ENCODE data around the gene IFNL1.
"Not testable (repeated sequence)": the region's sequence is repeated elsewhere in the genome, so short reads cannot be mapped to it uniquely, and the experiment has no call there.

The IFNL1 gene

GRCh38 chr19:39319098-39319891 is 23.1 kb downstream of the IFNL1 start:
- DNase-seq (ENCODE audit: low read depth in 1 of 2, low spot score in 1 of 2), result no peak
- TF ChIP-seq JUND (IDR thresholded peaks at IDR 0.05; ENCODE audit: low read depth), result no peak
- in situ Hi-C loops (cut with HindIII; ENCODE audit: low pct_unique_long_range_greater_than_20kb, low sequenced_read_pairs), result no loop called here

GRCh38 chr19:39319892-39320248 is 23.7 kb downstream of the IFNL1 start:
- in situ Hi-C loops (cut with HindIII; ENCODE audit: low pct_unique_long_range_greater_than_20kb, low sequenced_read_pairs), result no loop called here
- no peak for TF ChIP-seq JUND (IDR thresholded peaks at IDR 0.05; ENCODE audit: low read depth)
- DNase-seq (ENCODE audit: low read depth in 1 of 2, low spot score in 1 of 2), result no peak

GRCh38 chr19:39321117-39321831 is 25.1 kb downstream of the IFNL1 start:
- DNase-seq (ENCODE audit: low read depth in 1 of 2, low spot score in 1 of 2), result no peak
- in situ Hi-C loops (cut with HindIII; ENCODE audit: low pct_unique_long_range_greater_than_20kb, low sequenced_read_pairs), result no loop called here
- no peak for TF ChIP-seq JUND (IDR thresholded peaks at IDR 0.05; ENCODE audit: low read depth)

- in situ Hi-C loops (cut with HindIII; ENCODE audit: low pct_unique_long_range_greater_than_20kb, low sequenced_read_pairs), result no loop called here
- no peak for DNase-seq (ENCODE audit: low read depth in 1 of 2, low spot score in 1 of 2)
- TF ChIP-seq JUND (IDR thresholded peaks at IDR 0.05; ENCODE audit: low read depth), result no peak
Measured at GRCh38 chr19:39321832-39322176, 25.6 kb downstream of the IFNL1 start.

GRCh38 chr19:39324242-39324842 is 28.1 kb downstream of the IFNL1 start:
- TF ChIP-seq JUND (IDR thresholded peaks at IDR 0.05; ENCODE audit: low read depth), result no peak
- DNase-seq (ENCODE audit: low read depth in 1 of 2, low spot score in 1 of 2), result no peak
- in situ Hi-C loops (cut with HindIII; ENCODE audit: low pct_unique_long_range_greater_than_20kb, low sequenced_read_pairs), result no loop called here

- no peak for TF ChIP-seq JUND (IDR thresholded peaks at IDR 0.05; ENCODE audit: low read depth)
- peak in 1 of 2 experiments; percentile 38 for DNase-seq (ENCODE audit: low read depth in 1 of 2, low spot score in 1 of 2)
- in situ Hi-C loops (cut with HindIII; ENCODE audit: low pct_unique_long_range_greater_than_20kb, low sequenced_read_pairs), result no loop called here
Measured at GRCh38 chr19:39325778-39326665, 29.8 kb downstream of the IFNL1 start.

- no peak for DNase-seq (ENCODE audit: low read depth in 1 of 2, low spot score in 1 of 2)
- in situ Hi-C loops (cut with HindIII; ENCODE audit: low pct_unique_long_range_greater_than_20kb, low sequenced_read_pairs), result no loop called here
- TF ChIP-seq JUND (IDR thresholded peaks at IDR 0.05; ENCODE audit: low read depth), result no peak
Measured at GRCh38 chr19:39327363-39328045, 31.3 kb downstream of the IFNL1 start.

GRCh38 chr19:39328046-39328705 is 32.0 kb downstream of the IFNL1 start:
- DNase-seq (ENCODE audit: low read depth in 1 of 2, low spot score in 1 of 2), result peak; percentile 72 to 77
- in situ Hi-C loops (cut with HindIII; ENCODE audit: low pct_unique_long_range_greater_than_20kb, low sequenced_read_pairs), result no loop called here

GRCh38 chr19:39329948-39330347 is 33.7 kb downstream of the IFNL1 start:
- in situ Hi-C loops (cut with HindIII; ENCODE audit: low pct_unique_long_range_greater_than_20kb, low sequenced_read_pairs), result no loop called here
- TF ChIP-seq JUND (IDR thresholded peaks at IDR 0.05; ENCODE audit: low read depth), result no peak
- no peak for DNase-seq (ENCODE audit: low read depth in 1 of 2, low spot score in 1 of 2)

More at GRCh38 chr19:39328046-39328705, 32.0 kb downstream of the IFNL1 start:
- TF ChIP-seq JUND (IDR thresholded peaks at IDR 0.05; ENCODE audit: low read depth), result no peak

- in situ Hi-C loops (cut with HindIII; ENCODE audit: low pct_unique_long_range_greater_than_20kb, low sequenced_read_pairs), result no loop called here
- no peak for TF ChIP-seq JUND (IDR thresholded peaks at IDR 0.05; ENCODE audit: low read depth)
Measured at GRCh38 chr19:39332293-39332692, 36.1 kb downstream of the IFNL1 start.

GRCh38 chr19:39332738-39333137 is 36.5 kb downstream of the IFNL1 start:
- in situ Hi-C loops (cut with HindIII; ENCODE audit: low pct_unique_long_range_greater_than_20kb, low sequenced_read_pairs); DNase-seq (ENCODE audit: low read depth in 1 of 2, low spot score in 1 of 2): not testable (repeated sequence)

More at GRCh38 chr19:39332293-39332692, 36.1 kb downstream of the IFNL1 start:
- DNase-seq (ENCODE audit: low read depth in 1 of 2, low spot score in 1 of 2), result no peak

All from T47D (cell line).